Cortex of kidney (tissue), 1 donor: ENCODE results near the gene RHBDF2.

Experiments
- DNase-seq: peaks from one replicate; lab custom pipeline; 2025; lab: John Stamatoyannopoulos, UW

RHBDF2 gene

DNA sequence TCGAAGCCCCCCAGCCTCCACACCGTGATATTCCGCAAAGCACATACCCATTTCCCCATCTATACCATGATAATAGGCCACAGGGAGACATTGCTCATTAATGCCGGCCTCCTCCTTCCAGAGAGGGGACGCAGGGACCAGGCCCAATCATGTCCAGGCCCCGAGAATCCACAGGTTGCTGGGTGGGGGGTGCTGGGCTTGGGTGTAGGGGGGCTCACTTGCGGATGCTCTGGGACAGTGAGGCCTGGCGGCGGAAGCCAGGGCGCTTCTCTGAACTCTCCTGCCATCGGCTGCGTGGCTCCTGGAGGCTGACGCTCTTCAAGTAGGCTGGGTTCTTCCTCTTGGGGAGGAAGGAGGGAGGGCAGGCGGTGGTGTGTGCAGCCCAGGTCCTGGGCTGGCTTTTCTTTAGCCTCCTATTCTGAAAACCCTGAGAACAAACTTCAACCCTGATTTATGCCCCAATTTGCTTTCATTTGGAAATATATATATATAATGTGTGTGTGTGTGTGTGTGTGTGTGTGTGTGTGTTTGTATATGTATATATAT, 21.6 kb downstream of the RHBDF2 start:
- DNase-seq: no peak

DNA sequence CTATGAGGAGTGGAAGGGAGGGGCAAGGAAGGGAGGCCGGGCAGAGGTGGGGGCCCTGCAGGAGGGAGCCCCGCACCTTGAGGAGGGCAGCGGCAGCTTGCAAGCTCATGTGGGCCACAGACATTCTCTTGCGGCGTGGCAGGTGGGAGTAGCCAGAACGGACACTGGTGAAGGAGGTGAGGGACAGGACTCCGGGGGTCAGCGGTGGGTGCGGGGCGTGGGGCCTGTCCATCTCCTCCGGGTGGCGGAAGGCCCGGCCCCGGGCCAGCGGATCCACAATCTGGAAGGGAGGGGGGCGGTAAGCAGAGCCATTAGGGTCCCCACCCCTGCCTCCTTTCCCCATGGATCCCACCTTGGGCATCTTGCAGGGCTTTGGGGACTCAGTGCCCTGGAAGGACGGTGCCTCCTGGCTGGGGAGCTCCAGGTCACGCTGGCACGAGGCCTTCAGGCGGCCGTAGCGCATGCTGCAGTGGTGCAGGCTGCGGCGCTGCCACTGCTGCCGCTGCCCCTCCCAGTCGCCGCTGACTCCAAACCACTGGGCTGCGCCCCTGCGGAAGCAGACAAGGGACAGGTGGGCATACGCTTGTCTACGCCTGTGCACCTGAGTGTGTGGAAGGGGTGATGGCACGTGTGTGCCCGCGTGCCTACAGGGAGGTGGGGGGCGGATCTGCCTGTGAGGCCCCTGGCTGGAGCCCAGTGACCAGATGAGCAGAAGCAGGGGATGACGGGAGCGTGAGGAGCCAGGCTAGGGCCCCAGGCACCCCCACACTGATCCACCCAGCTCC, 22.3 kb downstream of the RHBDF2 start:
- DNase-seq: no peak

DNA sequence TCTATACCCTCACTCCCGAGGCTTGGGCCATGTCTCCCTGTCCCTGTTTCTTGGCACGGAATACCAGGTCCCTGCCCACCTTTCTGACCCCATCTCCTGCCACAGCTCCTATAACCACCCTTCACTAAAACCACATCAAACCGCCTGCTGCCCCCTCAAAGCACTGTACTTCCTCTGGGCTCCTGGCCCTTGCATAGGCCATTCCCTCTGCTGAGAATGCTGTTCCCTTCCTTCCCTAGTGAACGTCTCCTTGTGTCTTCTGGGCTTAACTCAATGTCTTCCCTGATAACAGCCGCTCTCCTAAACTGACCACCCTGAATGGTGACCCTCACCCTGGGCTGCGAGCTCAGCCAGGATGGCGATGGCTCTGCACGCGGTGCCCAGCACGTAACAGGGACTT, 23.1 kb downstream of the RHBDF2 start:
- no peak for DNase-seq

DNA sequence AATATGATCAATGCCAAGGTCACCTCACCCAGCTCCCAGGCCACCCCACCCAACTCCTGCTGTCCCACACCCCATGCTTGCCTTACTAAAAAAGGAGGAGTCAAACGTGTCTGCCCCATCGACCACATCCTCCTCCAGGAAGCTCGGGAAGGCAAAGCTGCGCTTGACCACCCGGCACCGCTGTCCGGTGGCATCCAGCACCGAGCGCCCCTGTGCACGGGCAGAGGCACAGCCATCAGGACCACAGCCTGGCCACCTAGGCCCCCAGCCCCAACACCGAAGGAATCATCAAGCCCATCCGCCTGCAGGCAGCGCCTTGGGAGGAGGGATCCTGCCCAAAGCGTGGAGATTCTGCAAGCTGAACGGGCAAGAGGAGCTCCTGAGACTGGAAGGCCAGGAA, 23.6 kb downstream of the RHBDF2 start:
- DNase-seq: no peak

DNA sequence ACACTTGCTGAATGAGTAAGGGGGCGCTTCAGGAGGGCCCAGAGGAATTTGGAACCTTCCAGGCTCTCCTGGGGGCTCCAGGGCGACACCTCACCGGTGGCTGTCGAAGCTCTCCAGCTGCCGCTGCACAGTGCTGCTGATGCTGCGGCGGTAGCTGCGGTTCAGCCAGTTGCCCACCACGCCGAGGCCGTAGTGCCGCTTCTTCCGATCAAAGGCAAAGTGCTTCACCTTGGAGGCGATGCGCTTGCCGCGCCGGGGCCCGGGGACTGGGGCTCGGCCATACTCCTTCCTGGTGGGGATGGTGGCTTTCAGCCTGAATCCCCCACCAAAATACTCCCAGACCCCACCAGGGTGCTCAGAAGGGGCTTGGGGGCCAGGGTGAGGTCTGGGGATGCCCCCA, 24.5 kb downstream of the RHBDF2 start:
- DNase-seq: no peak

DNA sequence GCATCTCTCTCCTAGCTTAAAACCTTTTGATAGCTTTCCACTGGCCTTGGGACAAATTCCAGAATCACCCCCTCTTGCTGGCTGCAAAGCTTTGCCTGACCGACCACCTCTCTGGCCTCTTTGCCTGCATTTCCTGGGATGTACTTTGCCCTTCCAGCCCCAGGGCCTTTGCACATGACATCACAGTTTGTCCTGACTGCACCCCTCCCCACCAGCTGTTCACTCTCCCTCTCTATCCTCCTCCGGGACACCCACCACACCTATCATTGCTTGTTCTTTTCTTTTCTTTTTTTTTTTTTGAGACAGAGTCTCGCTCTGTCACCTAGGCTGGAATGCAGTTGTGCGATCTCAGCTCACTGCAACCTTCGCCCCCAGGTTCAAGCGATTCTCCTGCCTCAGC, 25.9 kb downstream of the RHBDF2 start:
- DNase-seq: no peak

DNA sequence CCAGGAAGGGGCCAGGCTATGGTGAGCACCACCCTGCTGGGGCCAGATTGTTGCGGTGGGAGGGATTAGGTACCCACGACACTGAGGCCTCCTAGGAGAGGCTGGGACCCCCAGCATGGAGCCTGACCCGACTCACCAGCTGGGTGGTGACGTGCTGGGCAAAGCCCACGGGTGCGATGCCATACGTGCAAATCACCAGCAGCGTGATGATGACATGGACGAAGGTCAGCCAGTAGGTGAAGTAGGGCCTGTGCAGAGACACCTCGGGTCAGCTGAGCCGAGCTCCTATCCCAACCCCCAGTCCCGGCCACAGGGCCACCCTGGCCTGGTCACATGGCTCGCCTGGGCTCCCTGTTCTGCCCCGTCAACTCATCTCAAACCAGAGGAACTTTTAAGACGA, 26.3 kb downstream of the RHBDF2 start:
- DNase-seq: no peak

DNA sequence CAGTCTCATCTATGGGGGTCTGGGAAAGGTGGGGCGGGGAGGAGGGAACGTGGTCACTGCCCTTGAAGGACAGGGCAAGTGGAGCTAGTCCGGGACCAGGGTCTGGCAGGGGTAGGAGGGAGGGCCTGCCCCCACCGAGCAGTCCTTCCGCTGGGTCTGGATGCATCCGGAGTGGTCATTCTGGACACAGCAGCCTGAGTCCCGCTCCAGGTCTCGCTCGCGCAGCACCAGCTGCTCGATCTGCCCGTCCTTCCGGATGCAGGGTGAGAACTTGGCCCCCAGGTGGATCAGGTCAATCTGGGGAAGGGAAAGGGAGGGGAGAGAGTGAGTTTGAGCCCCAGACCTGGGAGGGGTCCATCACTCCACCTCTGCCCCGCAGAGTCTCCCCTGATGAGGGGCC, 27.0 kb downstream of the RHBDF2 start:
- no peak for DNase-seq

DNA sequence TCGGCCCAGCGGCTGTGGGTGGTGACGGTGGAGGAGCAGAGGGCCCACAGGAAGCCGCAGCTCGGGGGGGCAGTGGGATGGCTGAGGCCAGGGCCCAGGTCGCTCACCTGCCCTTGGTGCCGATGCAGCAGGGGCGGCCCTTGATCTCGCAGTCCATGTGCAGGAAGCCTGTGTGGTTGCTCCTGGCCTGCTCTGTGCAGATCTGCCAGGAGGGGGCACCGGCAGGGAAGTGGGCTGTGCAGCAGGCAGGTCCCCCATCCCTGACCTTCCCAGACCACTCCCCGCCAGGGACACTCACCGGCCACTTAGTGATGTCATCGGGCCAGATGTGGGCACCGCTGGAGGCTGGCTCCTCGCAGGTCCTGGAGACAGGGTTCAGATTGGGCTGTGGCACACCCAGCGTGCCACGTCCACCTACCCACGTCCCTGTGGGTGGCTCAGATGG, 27.7 kb downstream of the RHBDF2 start:
- no peak for DNase-seq

DNA sequence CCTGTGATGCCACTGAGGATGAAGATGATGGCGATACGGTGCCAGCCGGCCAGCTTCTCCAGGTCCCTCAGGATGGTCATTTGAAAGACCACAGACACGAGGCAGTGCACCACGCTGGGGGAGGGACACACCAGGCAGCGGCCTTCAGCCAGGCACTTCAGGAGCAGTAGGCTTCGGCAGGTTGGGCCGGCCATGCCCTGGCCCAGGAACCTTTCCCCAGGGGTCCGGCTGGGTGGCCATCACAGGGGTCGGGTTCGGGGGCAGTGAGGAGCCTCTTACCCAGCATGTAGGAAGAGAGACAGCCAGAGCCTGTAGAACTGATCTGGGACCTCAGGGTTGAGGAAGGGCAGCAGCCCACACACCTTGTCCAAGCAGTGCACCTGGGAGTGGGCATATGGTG, 28.5 kb downstream of the RHBDF2 start:
- DNase-seq: no peak

DNA sequence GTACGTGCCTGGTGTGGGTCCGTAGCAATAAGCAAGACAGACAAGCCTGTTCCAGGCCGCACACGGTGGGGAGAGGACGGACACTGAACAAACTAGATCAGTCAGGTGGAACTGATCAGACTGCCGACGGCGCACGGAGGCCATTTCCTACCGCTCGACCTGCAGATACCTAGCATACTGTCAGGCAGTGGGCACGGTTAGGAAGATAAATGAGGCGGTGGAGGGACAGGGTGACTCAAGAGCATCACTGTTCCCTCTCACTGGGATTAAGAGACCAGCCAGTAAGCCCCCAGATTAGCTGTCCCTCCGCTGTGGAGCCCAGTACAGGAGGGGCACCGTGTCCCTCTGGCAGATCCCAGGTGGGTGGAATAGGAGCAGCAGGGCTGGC, 29.0 kb downstream of the RHBDF2 start:
- no peak for DNase-seq

DNA sequence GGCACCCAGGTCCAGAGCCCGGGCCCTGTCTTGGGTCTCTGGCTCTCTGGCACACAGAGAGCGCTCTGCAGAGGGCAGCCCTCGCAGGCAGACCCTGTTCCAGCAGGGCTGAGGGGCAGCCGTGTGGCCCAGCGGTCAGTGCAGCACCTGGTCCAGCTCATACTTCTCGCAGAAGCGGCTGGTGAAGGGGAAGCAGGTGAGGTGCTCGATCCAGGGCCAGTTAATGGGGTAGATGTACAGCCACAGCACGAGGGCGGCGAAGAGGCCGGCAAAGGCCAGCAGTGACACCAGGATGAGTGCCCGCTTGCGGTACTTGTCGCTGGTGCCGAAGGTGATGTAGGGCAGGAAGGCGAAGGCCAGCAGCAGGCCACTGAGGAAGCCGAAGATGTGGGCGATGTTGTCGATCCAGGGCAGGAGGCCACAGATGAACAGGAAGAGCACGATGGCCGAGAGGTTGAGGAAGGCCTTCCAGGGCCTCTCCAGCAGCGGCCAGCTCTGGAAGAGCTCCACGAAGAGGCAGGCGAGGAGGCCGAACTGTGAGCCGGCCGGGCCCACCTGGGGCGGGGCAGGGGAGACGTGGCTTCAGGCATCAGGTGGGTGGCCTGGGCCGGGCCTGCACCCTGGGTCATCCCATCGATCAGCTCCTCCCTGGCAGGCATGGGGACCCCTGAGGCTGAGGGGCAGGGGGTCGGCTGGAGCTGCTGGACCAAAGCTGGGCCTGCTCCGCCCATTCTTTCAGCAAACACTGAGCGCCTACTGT, 29.5 kb downstream of the RHBDF2 start:
- no peak for DNase-seq

DNA sequence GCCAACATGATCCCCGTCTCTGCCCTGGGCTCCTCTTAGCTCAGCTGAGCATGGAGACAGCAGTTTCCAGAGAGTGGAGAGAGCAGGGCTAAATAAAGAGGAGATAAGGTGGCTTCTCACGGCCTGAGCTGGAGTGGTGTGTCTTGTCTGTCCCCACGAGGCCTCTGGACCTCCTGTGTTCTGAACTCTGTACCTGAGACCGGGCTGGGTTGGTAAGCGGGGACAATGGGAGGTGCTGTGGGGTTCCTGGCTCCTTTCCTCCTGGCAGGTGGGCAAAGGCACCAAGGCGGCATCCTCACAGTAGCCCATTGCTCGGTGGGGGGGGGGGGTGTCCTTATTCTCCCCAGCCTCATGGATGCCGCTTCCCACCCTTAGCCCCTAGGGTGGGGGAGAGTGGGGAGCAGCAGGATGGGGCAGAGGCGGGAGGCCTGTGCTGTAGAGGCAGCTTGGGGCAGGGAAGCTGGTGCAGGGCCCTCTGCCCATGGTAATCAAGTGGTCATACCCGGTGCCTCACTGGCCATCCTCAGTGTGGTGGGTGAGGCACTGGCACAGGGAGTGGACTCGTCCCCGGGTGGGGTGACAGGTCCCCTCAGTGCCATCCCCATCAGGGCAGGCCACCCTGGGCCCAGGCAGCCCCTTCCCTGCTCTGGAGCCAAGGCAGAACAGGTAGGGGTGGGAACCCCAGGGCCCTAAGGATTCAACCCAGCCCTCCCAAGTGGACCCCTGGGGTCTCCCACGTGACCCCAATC, 31.1 kb downstream of the RHBDF2 start:
- no peak for DNase-seq

DNA sequence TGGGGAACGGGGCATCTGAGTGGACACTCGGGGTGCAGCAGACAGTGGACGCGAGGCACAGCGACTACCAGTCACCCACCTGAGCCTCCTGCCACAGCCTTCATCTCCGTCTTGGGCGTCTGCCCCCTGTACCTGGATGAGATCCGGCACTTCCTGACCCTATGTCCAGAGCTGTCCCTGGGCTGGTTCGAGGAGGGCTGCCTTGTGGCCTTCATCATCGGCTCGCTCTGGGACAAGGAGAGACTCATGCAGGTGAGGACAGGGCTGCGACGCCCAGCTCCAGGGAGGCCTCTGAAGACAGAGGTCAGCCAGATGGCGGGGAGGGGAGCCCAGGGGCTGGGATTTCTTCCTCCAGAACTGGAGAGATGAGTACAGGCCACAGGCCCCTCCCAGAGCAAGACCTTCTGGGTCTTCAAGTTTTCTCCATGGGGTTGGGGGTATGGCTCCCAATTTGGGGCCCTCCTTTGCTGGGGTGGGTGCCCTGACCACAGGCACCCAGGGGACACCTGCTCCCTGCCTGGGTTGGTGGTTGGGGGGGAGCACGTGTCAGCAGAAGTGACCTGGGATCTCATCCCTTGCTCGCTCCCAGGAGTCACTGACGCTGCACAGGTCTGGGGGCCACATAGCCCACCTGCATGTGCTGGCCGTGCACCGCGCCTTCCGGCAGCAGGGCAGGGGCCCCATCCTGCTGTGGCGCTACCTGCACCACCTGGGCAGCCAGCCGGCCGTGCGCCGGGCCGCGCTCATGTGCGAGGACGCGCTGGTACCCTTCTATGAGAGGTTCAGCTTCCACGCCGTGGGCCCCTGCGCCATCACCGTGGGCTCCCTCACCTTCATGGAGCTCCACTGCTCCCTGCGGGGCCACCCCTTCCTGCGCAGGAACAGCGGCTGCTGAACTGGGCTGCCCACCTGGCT, 31.9 kb downstream of the RHBDF2 start:
- DNase-seq: no peak

DNA sequence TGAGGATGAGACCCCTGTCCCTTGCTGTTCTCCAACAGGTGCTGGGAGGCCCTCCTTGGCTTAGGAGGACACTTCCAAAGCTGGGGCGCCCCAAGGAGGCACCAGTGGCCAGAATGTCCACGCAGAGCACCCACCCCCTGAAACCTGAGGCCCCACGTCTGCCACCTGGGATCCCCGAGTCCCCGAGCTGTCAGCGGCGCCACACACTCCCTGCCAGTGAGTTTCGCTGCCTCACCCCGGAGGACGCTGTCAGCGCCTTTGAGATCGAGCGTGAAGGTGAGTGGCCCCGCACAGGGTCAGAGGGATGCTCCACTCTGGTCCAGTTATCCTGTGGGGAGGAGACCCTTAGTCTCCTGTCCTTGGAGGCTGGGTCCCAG, 32.6 kb downstream of the RHBDF2 start:
- no peak for DNase-seq

DNA sequence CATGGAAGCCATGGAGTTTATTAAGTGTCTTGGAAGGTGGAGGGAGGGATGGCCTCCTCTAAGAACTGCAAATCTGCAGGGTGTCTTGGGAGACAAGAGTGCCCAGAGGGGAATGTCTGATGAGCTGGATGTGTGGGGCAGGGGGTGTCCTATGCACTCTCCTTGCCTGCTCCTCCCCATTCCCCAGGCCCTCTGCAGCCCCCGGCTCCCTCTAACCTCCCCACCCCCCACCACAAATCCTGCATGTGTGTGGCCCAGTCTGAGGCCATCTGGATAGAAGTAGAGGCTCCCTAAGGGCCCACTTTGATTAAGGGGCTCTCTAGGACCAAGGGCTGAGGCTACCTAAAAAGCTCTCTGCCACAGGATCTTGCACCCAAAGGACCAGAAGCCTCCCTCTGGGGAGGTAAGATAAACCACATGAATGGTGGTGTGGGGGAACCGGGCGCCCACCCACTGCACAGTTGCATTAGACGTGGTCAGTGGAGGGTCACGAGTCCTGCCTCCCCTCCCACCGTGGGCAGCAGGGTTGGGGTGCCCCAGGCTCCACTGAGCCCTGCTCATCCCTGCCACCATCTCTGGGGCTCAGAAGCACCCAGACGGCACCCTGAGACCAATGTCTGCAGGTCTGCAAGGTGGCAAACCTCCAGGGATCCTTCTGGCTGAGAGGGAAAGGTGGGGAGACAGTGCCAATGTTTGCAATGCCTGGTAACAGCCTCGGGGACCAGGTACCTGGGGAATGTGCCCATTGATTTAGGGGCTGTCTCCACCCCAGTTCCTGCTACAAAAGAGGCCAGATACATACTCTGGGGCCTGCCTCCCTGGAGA, 33.2 kb downstream of the RHBDF2 start:
- DNase-seq: no peak

DNA sequence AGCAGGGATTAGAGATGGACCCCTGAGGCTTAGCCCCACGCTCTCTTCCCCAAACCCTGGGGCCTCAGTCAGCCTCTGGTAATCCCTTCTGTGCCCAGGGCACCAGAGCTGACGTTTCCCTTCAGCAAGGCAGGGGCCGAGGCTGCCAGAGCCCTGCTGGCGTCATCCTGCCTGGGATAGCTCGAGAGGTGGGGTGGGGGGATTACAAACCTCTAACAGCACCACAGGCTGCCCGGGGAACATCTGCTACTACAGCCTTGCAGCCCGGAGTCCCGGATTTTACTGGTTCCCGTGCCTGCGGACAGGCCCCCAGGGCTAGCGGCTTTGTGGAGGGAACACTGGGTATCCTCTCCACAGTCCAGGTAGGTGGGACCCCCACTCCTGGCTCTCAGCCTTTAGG, 33.9 kb downstream of the RHBDF2 start, which contains the start of gene AANAT:
TSS of gene AANAT (plus strand) at position 238 of the 400 bp plus-strand sequence. CDS start 1,144 bp downstream, outside the sequence.
- no peak for DNase-seq

DNA sequence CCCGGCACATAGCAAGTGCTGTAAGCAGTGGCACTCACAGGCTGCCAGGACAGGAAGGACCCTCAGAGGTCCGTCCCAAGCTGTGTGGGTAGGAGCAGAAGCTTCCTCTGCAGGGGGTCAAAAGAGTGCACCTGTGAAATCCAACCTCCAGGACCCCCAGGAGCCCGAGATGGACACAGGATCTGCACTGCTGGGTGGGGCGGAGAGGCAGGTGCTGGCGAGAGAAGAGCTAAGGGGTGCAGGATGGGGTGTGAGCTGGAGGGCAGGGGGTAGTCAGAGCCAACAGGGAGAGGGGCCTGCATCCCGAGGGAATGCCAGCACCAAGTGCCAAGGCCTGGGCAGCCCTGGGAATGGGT, 34.5 kb downstream of the RHBDF2 start:
- no peak for DNase-seq

DNA sequence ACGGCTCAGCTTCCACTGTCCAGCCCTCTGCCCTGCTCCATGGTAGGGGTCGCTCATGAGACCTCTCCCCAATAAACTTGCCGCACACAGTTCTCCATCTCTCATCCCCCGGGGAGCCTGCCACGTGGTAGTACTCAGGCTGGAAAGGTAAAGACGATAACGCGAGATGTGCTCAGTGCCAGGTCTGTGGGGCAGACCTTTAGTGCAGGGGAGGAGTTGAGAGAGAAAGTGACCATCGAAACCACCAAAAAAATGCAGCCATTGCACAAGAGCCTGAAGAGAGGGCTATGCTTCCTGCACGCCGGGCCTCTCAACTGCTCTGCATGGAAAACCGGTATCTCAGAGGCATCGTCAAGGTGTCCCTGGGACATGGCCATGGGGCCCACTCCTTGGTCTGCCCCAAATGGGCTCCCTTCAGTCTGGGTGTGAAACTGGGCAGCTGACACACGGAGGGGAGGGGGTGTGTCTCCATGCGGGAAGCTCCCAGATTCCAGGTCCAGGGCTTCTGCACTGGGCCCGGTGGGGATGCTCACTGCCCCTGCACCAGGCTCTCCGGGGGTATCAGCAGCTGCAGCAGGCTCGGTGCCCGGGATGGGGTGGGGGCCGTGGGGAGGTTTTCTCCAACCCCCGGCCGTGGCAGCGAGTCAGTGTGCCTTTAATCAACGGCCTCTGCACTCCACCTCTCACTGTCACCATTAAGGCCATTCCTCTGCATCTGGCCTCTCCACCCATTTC, 38.5 kb downstream of the RHBDF2 start:
- no peak for DNase-seq
